GM19035 (cell line): ENCODE data around the gene ZNF658.
"Not testable (repeated sequence)": the region's sequence is repeated elsewhere in the genome, so short reads cannot be mapped to it uniquely, and the experiment has no call there.

Source experiments
- ATAC-seq: cut with Tn5 transposase; IDR thresholded peaks from one replicate; pipeline ENCODE4 v1.9.1; 2021; ENCODE audit not compliant: unreplicated experiment

The ZNF658 gene

GRCh38 chr9:66900490-66901131 lies at the start of gene ZNF658:
TSS of gene ZNF658 (plus strand) at chr9:66900725. CDS start at chr9:66903562, 2,837 bp downstream.
- ATAC-seq = peak; percentile 97

DNA sequence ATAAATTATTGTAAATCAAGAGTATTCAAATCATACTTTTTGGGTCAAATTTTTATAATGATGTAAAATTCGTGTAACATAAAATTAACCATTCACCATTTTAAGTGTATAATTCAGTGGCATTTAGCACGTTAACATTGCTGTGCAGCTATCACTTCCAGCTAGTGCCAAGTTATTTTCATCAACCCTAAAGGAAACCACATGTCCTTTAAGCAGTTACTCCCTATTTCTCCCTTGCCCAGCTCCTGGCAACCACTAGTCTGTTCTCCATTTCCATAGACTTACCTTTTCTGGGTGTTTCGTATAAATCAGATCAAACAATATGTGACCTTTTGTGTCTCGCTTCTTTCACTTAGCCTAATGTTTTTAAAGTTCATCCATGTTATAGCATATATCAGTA lies 38.8 kb upstream of the ZNF658 start:
- not testable (repeated sequence) for ATAC-seq

- ATAC-seq = not testable (repeated sequence)
Observed at GRCh38 chr9:66868660-66869059, 31.9 kb upstream of the ZNF658 start.

GRCh38 chr9:66880605-66881004 lies 19.9 kb upstream of the ZNF658 start:
- peak; percentile 72 for ATAC-seq

DNA sequence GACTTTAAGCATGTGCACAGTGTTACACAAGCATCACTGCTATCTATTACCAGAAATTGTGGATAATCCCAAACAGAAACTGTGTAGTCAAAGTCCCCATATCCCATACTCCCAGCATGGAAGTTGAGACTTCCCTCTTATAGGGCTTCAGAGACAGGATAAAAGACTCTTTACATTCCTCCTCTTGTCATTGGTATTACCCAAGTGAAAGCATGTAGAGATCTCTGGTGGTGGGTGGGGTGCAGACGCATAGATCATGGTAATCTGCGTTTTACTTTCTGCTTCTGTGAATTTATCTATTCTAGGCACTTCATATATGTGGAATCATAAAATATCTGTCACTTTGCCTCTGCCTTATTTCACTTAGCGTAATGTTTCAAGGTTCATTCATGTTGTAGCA lies 18.7 kb upstream of the ZNF658 start:
- ATAC-seq = not testable (repeated sequence)

GRCh38 chr9:66890334-66890733 lies 10.2 kb upstream of the ZNF658 start:
- not testable (repeated sequence) for ATAC-seq

DNA sequence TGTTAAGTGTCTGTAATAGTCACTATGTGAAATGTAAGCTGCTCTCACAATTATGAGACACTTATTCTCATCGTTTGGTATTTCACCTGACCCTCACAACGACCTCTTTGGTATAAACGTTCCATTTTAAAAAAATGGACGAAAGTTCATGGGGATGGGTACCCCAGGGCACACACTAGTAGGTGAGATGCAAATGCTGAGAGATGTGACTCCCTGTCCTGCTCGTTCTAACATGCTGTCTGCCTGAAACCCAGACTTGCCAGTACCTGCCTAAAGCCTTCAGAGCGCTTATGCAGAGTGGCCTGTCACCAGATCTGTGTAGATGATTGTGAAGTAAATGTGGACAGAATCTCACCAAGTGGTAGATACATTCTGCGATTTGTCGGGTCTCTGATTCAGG lies 616 bp downstream of the ZNF658 start:
- peak; percentile 35 for ATAC-seq

DNA sequence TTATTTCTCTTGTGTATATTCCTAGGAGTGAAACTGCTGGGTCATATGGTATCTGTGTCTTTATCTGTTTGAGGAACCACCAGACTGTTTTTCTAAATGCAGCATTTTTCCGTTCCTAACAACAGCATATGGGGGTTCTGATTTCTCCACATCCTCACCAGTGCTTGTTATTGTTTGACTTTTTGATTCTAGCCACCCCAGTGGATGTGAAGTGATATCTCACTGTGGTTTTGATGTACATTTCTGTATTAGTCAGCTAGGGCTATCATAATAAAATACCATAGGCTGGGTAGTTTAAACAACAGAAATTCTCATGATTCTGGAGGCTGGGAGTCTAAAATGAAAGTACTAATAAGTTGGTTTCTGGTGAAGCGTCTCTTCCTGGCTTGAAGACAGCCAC lies 9.0 kb downstream of the ZNF658 start:
- ATAC-seq = not testable (repeated sequence)

DNA sequence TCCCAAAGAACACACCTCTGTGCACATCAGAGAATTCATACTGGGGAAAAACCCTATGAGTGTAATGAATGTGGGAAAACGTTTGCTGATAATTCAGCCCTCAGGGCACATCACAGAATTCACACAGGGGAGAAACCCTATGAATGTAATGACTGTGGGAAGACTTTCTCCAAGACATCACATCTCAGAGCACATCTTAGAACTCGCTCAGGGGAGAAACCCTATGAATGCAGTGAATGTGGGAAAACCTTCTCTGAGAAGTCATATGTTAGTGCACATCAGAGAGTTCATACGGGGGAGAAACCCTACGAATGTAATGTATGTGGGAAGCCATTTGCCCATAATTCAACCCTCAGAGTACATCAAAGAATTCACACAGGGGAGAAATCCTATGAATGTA lies 19.5 kb downstream of the ZNF658 start:
- not testable (repeated sequence) for ATAC-seq

- ATAC-seq = not testable (repeated sequence)
Observed at GRCh38 chr9:66936194-66936870, 35.8 kb downstream of the ZNF658 start.

- not testable (repeated sequence) for ATAC-seq
Observed at GRCh38 chr9:66937662-66938061, 37.1 kb downstream of the ZNF658 start.

GRCh38 chr9:66938322-66938721 lies 37.8 kb downstream of the ZNF658 start:
- ATAC-seq = not testable (repeated sequence)

GRCh38 chr9:66939878-66940830 lies 39.6 kb downstream of the ZNF658 start:
- ATAC-seq = not testable (repeated sequence)

GRCh38 chr9:66942400-66943155 lies 42.1 kb downstream of the ZNF658 start:
- ATAC-seq = not testable (repeated sequence)

GRCh38 chr9:66952576-66952975 lies 52.1 kb downstream of the ZNF658 start:
- not testable (repeated sequence) for ATAC-seq
